Fibroblast of lung (primary cell): Measurements from ENCODE around the gene NME8. TPM values are rescaled to one million over a fixed set of nuclear protein-coding genes. Genes with fewer than 3 reads are reported as not detected.

Source experiments
- DNase-seq, 2 donors: peaks; one replicate each; pipeline versions ENCODE4 v3.0.0 to v3.0.0-alpha.2; 2010; ENCODE audit warnings: low read depth in 2 of 2
- H2AFZ ChIP-seq: 2 replicates; pipeline ENCODE4 v1.5.1; 2012; ENCODE audit warnings: low read length, control low read depth, inconsistent platforms
- H3K27ac ChIP-seq: 2 replicates; pipeline ENCODE4 v1.5.1; 2011; ENCODE audit warnings: low read length, control low read depth; ENCODE audit not compliant: insufficient read depth
- H3K27me3 ChIP-seq: 2 replicates; pipeline ENCODE4 v1.5.1; 2011; ENCODE audit warnings: mild to moderate bottlenecking, low read length; ENCODE audit not compliant: control insufficient read depth, insufficient read depth
- H3K36me3 ChIP-seq: 2 replicates; pipeline ENCODE4 v1.5.1; 2011; ENCODE audit warnings: low read length; ENCODE audit not compliant: control insufficient read depth, insufficient read depth
- H3K4me1 ChIP-seq: 2 replicates; pipeline ENCODE4 v1.5.1; 2011; ENCODE audit warnings: low read length; ENCODE audit not compliant: control insufficient read depth, insufficient read depth; ENCODE audit errors: extremely low read depth
- H3K4me2 ChIP-seq: 2 replicates; pipeline ENCODE4 v1.5.1; 2011; ENCODE audit warnings: low read length, control low read depth; ENCODE audit not compliant: insufficient read depth; ENCODE audit errors: extremely low read depth
- H3K4me3 ChIP-seq, 4 experiments: fragments of 200-600 bp in 1 of 4; sonication (generic) in 1 of 4; replicated peaks in 1 of 4; 2 replicates each; pipeline ENCODE4 v1.5.1; 2011 to 2016; ENCODE audit warnings: low read length in 4 of 4, low read depth in 3 of 4, mild to moderate bottlenecking in 3 of 4, control low read depth in 2 of 4, inconsistent platforms in 1 of 4, mixed read lengths in 1 of 4; ENCODE audit not compliant: insufficient read depth in 1 of 4; ENCODE audit errors: control extremely low read depth in 1 of 4
- H3K79me2 ChIP-seq: 2 replicates; pipeline ENCODE4 v1.5.1; 2012; ENCODE audit warnings: mild to moderate bottlenecking, low read length, inconsistent platforms; ENCODE audit not compliant: control insufficient read depth, insufficient read depth
- H3K9ac ChIP-seq: 2 replicates; pipeline ENCODE4 v1.5.1; 2011; ENCODE audit warnings: mild to moderate bottlenecking, low read length, control low read depth; ENCODE audit not compliant: insufficient read depth
- H3K9me3 ChIP-seq: 2 replicates; pipeline ENCODE4 v1.5.1; 2012; ENCODE audit warnings: low read depth, low read length; ENCODE audit not compliant: control insufficient read depth, insufficient read depth
- H4K20me1 ChIP-seq: 2 replicates; pipeline ENCODE4 v1.5.1; 2011; ENCODE audit warnings: low read length; ENCODE audit not compliant: control insufficient read depth, insufficient read depth; ENCODE audit errors: extremely low read depth
- CTCF ChIP-seq, 2 donors: IDR thresholded peaks in 1 of 2; conservative IDR thresholded peaks in 1 of 2; 1 replicate in 1 of 2; 2 replicates in 1 of 2; pipeline ENCODE4 v1.5.1; 2011 to 2012; ENCODE audit warnings: low read length in 2 of 2, control low read depth in 1 of 2, inconsistent platforms in 1 of 2, low read depth in 1 of 2, mild to moderate bottlenecking in 1 of 2
- EZH2 ChIP-seq: IDR thresholded peaks from 2 replicates; pipeline ENCODE4 v1.5.1; 2012; ENCODE audit warnings: low read length, control low read depth, mild to moderate bottlenecking; ENCODE audit errors: missing control alignments
- polyA plus RNA-seq, 2 donors: library from polyadenylated mRNA; depleted of rRNA in 1 of 2; stranded (reverse) in 1 of 2; unstranded in 1 of 2; fragments of >200 nt; gene quantifications; 2 replicates each; pipeline ENCODE4 v1.2.1, GENCODE V29; 2011 to 2012; ENCODE audit warnings: missing spikeins in 1 of 2
- total RNA-seq: library from RNA; depleted of rRNA; stranded (reverse); fragments of >200 nt; gene quantifications from 2 replicates; pipeline ENCODE4 v1.2.1, GENCODE V29; 2014

NME8 gene
- total and polyA plus RNA-seq, 2 donors (not counting 1 experiment from before 2014, with no cell fraction given), result not detected

- Histone ChIP-seq H3K9me3 (no peaks in the 10 kb centered on the region), H3K27me3 (no peaks in the 10 kb centered on the region), H4K20me1 (no peaks in the 10 kb centered on the region), H2AFZ (no peak overlapping the region), H3K4me1 (no peaks in the 10 kb centered on the region), H3K4me2 (no peak overlapping the region), H3K27ac (no peak overlapping the region), H3K36me3 (no peaks in the 10 kb centered on the region), H3K9ac (no peak overlapping the region), H3K4me3 (no peak overlapping the region), H3K79me2 (no peaks in the 10 kb centered on the region)
- TF ChIP-seq CTCF (conservative IDR thresholded peaks at IDR 0.05 in 1 of 2, IDR thresholded peaks at IDR 0.05 in 1 of 2; ENCODE audit: low read depth in 1 of 2, low read length in 2 of 2) (no peak), EZH2 (no peak)
- DNase-seq, result no peak
These were observed 45.0 kb downstream of the NME8 start for GRCh38 chr7:37893359-37893758.

- Histone ChIP-seq H4K20me1 (no peaks in the 10 kb centered on the region), H3K27ac (no peak overlapping the region), H3K27me3 (no peaks in the 10 kb centered on the region), H3K9me3 (no peaks in the 10 kb centered on the region), H2AFZ (no peak overlapping the region), H3K4me2 (no peak overlapping the region), H3K79me2 (no peaks in the 10 kb centered on the region), H3K36me3 (no peaks in the 10 kb centered on the region), H3K4me1 (no peaks in the 10 kb centered on the region), H3K4me3 (no peak overlapping the region), H3K9ac (no peak overlapping the region)
- TF ChIP-seq EZH2, result no peak
- TF ChIP-seq CTCF (conservative IDR thresholded peaks at IDR 0.05 in 1 of 2, IDR thresholded peaks at IDR 0.05 in 1 of 2; ENCODE audit: low read depth in 1 of 2, low read length in 2 of 2), result no peak
- no peak for DNase-seq
These were observed 46.3 kb downstream of the NME8 start for GRCh38 chr7:37894671-37895070.

GRCh38 chr7:37899712-37900247 is 51.4 kb downstream of the NME8 start:
- TF ChIP-seq EZH2 (no peak), CTCF (conservative IDR thresholded peaks at IDR 0.05 in 1 of 2, IDR thresholded peaks at IDR 0.05 in 1 of 2; ENCODE audit: low read depth in 1 of 2, low read length in 2 of 2) (no peak)
- H3K27me3 ChIP-seq, result no peaks in the 10 kb centered on the region
- H3K4me1 ChIP-seq, result peaks cover 10% of the 10 kb centered on the region
- no peaks in the 10 kb centered on the region for H3K79me2 ChIP-seq
- H3K9me3 ChIP-seq, result no peaks in the 10 kb centered on the region
- no peak overlapping the region for H3K9ac ChIP-seq
- H3K4me3 ChIP-seq, result no peak overlapping the region
- DNase-seq, result no peak
- no peak overlapping the region for H3K27ac ChIP-seq
- no peak overlapping the region for H3K4me2 ChIP-seq
- no peaks in the 10 kb centered on the region for H3K36me3 ChIP-seq
- H4K20me1 ChIP-seq, result no peaks in the 10 kb centered on the region
- H2AFZ ChIP-seq, result no peak overlapping the region
